MM.1S (cell line): Measurements from ENCODE around the gene TTC16.

ENCODE experiments used
- DNase-seq: peaks from one replicate; pipeline ENCODE4 v3.0.0-alpha.2; 2015
- H2AFZ ChIP-seq: fragments of 300-600 bp; sonication (generic); 2 replicates; pipeline ENCODE4 v1.6.0; 2016; ENCODE audit warnings: antibody characterized with exemption, low read length
- H3F3A ChIP-seq: fragments of 300-600 bp; sonication (generic); 2 replicates; pipeline ENCODE4 v1.6.1; 2016; ENCODE audit warnings: mild to moderate bottlenecking, antibody characterized with exemption, low read length, moderate library complexity, mixed read lengths; ENCODE audit not compliant: insufficient read depth
- H3K27ac ChIP-seq: fragments of 300-600 bp; sonication (generic); 2 replicates; pipeline ENCODE4 v1.5.1; 2016; ENCODE audit warnings: mild to moderate bottlenecking, low read length
- H3K27me3 ChIP-seq: fragments of 300-600 bp; sonication (generic); replicated peaks from 2 replicates; pipeline ENCODE4 v1.6.0; 2016; ENCODE audit warnings: low read length; ENCODE audit not compliant: insufficient read depth
- H3K36me3 ChIP-seq: fragments of 300-600 bp; sonication (generic); replicated peaks from 2 replicates; pipeline ENCODE4 v1.6.1; 2016; ENCODE audit warnings: mild to moderate bottlenecking, low read length, mixed read lengths; ENCODE audit not compliant: insufficient read depth
- H3K4me1 ChIP-seq: fragments of 300-600 bp; sonication (generic); 2 replicates; pipeline ENCODE4 v1.6.1; 2016; ENCODE audit warnings: low read length, mixed read lengths
- H3K4me2 ChIP-seq: fragments of 300-600 bp; sonication (generic); 2 replicates; pipeline ENCODE4 v1.6.0; 2016; ENCODE audit warnings: low read depth, low read length
- H3K4me3 ChIP-seq: fragments of 300-600 bp; sonication (generic); 2 replicates; pipeline ENCODE4 v1.5.1; 2016; ENCODE audit warnings: low read length, mixed read lengths
- H3K79me2 ChIP-seq: fragments of 300-600 bp; sonication (generic); 2 replicates; pipeline ENCODE4 v1.6.1; 2016; ENCODE audit warnings: mixed run types, low read length, mixed read lengths
- H3K9ac ChIP-seq: fragments of 300-600 bp; sonication (generic); 2 replicates; pipeline ENCODE4 v1.6.1; 2016; ENCODE audit warnings: low read length, mixed read lengths
- H3K9me2 ChIP-seq: fragments of 300-600 bp; sonication (generic); replicated peaks from 2 replicates; pipeline ENCODE4 v1.6.1; 2016; ENCODE audit warnings: mild to moderate bottlenecking, low read length, mixed read lengths; ENCODE audit not compliant: insufficient read depth
- H3K9me3 ChIP-seq: fragments of 300-600 bp; sonication (generic); replicated peaks from 2 replicates; pipeline ENCODE4 v1.6.1; 2016; ENCODE audit warnings: mild to moderate bottlenecking, low read length, mixed read lengths; ENCODE audit not compliant: insufficient read depth
- H4K20me1 ChIP-seq: fragments of 300-600 bp; sonication (generic); 2 replicates; pipeline ENCODE4 v1.6.1; 2016; ENCODE audit warnings: mild to moderate bottlenecking, low read length, moderate library complexity, mixed read lengths; ENCODE audit not compliant: insufficient read depth
- EZH2 ChIP-seq: fragments of 300-600 bp; sonication (generic); optimal IDR thresholded peaks from 2 replicates; pipeline ENCODE3; 2017; ENCODE audit warnings: low read depth, mild to moderate bottlenecking, antibody characterized with exemption, low read length, mixed read lengths
- EZH2phosphoT487 ChIP-seq: fragments of 300-600 bp; sonication (generic); IDR thresholded peaks from 2 replicates; pipeline ENCODE4 v1.6.1; 2018; ENCODE audit warnings: antibody characterized with exemption, low read length
- TF ChIP-seq, protein P1 (sequence below): fragments of 300-600 bp; sonication (generic); IDR thresholded peaks from 2 replicates; pipeline ENCODE4 v1.5.1; 2016; ENCODE audit warnings: antibody characterized with exemption, low read length, mixed read lengths

Gene TTC16

DNA sequence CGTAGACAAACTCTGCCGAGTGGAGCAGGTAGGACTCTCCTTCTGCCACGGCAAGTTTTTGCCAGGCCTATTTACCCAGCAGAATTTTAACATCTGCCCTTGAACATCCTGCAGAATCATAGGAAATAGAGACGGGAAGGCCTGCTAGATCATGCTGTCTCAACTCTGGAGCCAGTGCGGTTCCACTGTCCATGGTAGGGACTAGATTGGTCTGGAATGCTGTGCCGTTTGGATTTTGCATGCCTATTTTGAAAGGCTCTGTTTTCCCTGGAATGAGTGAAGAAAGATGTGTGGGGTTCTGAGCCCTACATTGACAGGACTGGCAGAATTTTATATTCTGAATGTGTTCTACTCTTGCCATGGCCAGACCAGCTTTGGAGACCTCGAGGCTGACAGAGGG lies 42.6 kb upstream of the TTC16 start:
- no peak for DNase-seq
- no peaks in the 10 kb centered on the region for H3K9me3 ChIP-seq
- H3K79me2 ChIP-seq, result no peaks in the 10 kb centered on the region
- H3K4me1 ChIP-seq, result no peaks in the 10 kb centered on the region
- H3F3A ChIP-seq, result no peaks in the 10 kb centered on the region
- no peak overlapping the region for H2AFZ ChIP-seq
- no peaks in the 10 kb centered on the region for H3K9me2 ChIP-seq
- H3K4me2 ChIP-seq, result no peak overlapping the region
- H3K4me3 ChIP-seq, result no peak overlapping the region
- no peak overlapping the region for H3K27ac ChIP-seq
- TF ChIP-seq EZH2phosphoT487, result no peak
- no peak for TF ChIP-seq EZH2
- TF ChIP-seq, protein P1, sequence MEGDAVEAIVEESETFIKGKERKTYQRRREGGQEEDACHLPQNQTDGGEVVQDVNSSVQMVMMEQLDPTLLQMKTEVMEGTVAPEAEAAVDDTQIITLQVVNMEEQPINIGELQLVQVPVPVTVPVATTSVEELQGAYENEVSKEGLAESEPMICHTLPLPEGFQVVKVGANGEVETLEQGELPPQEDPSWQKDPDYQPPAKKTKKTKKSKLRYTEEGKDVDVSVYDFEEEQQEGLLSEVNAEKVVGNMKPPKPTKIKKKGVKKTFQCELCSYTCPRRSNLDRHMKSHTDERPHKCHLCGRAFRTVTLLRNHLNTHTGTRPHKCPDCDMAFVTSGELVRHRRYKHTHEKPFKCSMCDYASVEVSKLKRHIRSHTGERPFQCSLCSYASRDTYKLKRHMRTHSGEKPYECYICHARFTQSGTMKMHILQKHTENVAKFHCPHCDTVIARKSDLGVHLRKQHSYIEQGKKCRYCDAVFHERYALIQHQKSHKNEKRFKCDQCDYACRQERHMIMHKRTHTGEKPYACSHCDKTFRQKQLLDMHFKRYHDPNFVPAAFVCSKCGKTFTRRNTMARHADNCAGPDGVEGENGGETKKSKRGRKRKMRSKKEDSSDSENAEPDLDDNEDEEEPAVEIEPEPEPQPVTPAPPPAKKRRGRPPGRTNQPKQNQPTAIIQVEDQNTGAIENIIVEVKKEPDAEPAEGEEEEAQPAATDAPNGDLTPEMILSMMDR, result no peak
- no peaks in the 10 kb centered on the region for H4K20me1 ChIP-seq
- H3K9ac ChIP-seq, result no peak overlapping the region
- no peaks in the 10 kb centered on the region for H3K36me3 ChIP-seq
- no peaks in the 10 kb centered on the region for H3K27me3 ChIP-seq

DNA sequence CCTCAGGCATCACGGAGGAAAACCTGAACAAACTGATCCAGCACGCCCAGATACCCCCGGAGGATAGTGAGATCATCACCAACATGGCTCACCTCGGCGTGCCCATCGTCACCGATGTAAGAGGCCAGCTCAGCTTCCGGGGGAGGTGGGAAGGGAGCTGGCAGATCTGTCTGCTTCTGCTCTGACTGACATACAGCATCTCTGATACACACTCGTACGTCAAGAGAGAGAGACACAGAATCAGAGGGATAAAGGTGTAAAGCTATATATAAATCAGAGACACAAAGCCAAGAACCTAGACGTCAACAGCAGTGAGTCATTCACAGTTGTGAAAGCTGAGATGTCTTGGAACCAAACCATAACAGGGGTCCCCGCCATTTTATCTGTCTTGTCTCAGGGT lies 39.2 kb upstream of the TTC16 start:
- no peaks in the 10 kb centered on the region for H3K79me2 ChIP-seq
- no peaks in the 10 kb centered on the region for H4K20me1 ChIP-seq
- DNase-seq, result no peak
- no peak overlapping the region for H2AFZ ChIP-seq
- no peak overlapping the region for H3K4me2 ChIP-seq
- H3K36me3 ChIP-seq, result no peaks in the 10 kb centered on the region
- H3K4me1 ChIP-seq, result no peaks in the 10 kb centered on the region
- H3K27ac ChIP-seq, result no peak overlapping the region
- H3K9ac ChIP-seq, result no peak overlapping the region
- H3K4me3 ChIP-seq, result no peak overlapping the region
- no peaks in the 10 kb centered on the region for H3F3A ChIP-seq
- no peak for TF ChIP-seq EZH2
- TF ChIP-seq, protein P1, result no peak
- TF ChIP-seq EZH2phosphoT487, result no peak
- no peaks in the 10 kb centered on the region for H3K9me3 ChIP-seq
- H3K27me3 ChIP-seq, result no peaks in the 10 kb centered on the region
- no peaks in the 10 kb centered on the region for H3K9me2 ChIP-seq

DNA sequence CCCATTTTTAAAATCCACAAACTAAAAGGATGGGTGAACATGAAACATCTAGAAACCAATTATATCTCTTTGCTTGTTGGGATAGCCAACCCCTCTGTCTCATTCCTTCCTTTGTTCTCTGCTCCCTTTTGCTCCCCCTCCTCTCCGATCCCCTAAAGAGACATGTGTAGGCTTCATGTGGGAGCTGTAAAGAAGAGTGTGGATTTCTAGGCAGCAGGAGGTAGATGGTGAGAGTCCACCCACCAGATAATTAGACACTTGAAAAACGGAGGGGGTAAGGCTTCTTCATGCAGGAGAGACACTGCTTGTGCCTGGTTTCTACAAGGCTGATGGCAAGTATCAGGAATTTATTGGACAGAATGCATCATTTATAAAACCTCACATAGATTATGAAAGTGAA lies 36.4 kb upstream of the TTC16 start:
- Histone ChIP-seq H4K20me1 (no peaks in the 10 kb centered on the region), H3K79me2 (no peaks in the 10 kb centered on the region), H3K4me3 (no peak overlapping the region), H3K4me2 (no peak overlapping the region), H3K27ac (no peak overlapping the region), H3K9ac (no peak overlapping the region), H3F3A (no peaks in the 10 kb centered on the region), H3K9me3 (no peaks in the 10 kb centered on the region), H3K36me3 (no peaks in the 10 kb centered on the region), H3K9me2 (no peaks in the 10 kb centered on the region), H3K4me1 (no peaks in the 10 kb centered on the region), H3K27me3 (no peaks in the 10 kb centered on the region), H2AFZ (no peak overlapping the region)
- DNase-seq, result no peak
- TF ChIP-seq EZH2 (no peak), EZH2phosphoT487 (no peak)
- TF ChIP-seq, protein P1, result no peak
